Measurements from ENCODE around the gene LAMA4.

GRCh38 chr6:112268019-112268418 is 13.7 kb upstream of the LAMA4 start:
- TF ChIP-seq TEAD4 (IDR thresholded peaks at IDR 0.05) (no peak), EP300 (IDR thresholded peaks at IDR 0.05; ENCODE audit: borderline replicate concordance) (no peak), REST (IDR thresholded peaks at IDR 0.05; ENCODE audit: low read depth) (no peak), TAF1 (IDR thresholded peaks at IDR 0.05; ENCODE audit: low read depth) (no peak)
